IPS-NIHi11 (cell line): ENCODE data around the gene SIGLEC6.
"Not testable (repeated sequence)": the region's sequence is repeated elsewhere in the genome, so short reads cannot be mapped to it uniquely, and the experiment has no call there.

Source experiments
- DNase-seq: peaks from one replicate; pipeline ENCODE4 v3.0.0; 2012; ENCODE audit warnings: mixed read lengths, low spot score

SIGLEC6 gene

DNA sequence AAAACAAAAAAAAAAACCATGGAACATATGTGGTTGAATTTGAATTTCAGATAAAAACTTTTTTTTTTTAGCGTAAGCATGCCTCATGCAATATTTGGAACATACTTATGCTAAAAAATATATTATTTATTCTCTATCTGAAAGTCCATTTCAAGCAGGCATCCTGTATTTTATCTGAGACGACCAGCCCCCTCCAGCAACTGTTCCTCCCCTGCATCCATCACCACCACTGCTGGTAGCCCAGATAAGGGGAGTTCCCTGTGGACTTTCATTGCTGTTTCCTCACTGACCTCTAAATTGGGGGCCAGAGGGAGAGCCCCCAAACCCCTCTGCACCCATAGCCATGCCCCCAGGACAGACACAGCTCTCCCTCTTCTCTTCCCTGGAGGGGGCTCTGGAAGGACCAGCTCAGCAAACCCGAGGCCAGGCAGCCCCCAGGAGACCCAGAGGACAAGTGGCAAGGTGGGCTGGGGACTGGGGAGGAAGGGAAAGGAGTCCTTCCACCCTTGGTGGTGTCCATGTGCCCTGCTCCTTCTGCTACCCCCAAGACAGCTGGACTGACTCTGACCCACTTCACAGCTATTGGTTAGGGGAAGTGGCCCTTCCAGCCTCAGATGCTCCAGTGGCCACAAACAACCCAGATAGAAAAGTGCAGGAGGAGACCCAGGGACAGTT, 23.3 kb downstream of the SIGLEC6 start:
- no peak for DNase-seq

DNA sequence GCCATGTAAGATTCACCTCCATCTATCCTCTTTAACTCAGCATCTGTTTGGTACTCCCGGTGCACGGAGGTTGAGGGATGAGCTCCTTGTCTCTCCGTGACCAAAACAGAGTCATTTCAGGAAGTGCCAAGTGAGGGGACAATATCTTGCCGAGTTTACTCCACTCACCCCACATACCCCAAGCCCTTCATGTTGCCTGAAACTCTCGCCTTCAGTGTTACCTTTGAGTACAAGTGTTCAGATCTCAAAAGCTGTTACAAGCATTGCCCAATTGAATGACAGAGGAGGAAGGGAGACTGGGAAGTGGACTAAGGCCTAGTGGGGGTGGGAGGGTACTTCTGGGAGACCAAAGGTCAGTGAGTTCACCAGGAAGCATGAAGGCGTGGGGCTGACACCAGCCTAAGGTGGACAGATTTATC, 23.8 kb downstream of the SIGLEC6 start:
- no peak for DNase-seq

DNA sequence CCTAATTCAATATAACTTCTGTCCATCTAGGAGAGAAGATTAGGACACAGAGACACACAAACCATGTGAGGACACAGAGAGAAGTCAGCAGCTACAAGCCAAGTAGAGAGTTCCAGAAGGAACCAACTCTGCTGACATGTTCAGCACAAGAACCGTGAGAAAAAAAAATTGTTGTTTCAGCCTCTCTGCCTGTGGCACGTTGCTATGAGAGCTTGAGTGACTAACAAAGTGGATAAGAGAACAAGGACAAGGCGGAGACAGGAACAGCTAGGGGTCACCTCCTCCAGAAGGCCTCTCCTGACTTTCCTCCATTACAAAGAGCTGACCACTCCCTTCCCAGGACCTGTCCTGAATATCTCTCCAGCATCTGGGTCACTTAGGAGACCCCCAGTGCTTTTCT, 24.3 kb downstream of the SIGLEC6 start:
- DNase-seq: no peak

DNA sequence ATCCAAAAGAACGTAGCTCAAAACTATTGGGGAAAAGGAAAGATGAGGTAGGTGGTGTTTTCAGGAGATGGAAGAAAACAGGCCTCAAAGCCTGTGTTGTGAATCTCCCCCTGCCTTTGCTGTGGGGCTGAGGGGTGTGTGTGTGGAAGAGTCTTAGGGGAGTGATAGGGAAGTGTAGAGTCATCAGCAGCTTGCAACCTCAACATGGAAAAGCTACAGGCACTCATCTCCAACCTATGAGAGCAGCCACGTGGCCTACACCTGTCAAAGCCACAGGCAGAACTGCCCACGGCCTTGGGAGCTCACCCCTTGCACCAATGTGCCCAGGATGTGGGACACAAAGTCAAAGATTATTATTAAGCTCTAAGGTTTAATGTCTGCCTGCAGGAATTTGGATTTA, 25.6 kb downstream of the SIGLEC6 start:
- no peak for DNase-seq

DNA sequence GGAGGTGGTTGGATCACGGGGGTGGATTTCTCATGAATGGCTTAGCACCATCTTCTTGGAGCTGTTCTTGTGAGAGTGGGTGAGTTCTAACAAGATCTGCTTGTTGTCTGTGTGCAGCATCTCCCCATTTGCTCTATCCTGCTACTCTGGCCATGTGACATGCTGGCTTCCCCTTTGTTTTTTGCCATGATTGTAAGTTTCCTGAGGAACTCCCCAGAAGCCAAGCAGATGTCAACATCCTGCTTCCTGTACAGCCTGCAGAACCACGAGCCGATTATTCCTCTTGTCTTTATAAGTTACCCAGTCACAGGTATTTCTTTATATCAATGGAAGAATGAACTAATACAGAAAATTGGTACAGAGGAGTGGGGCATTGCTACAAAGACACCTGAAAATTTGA, 27.6 kb downstream of the SIGLEC6 start:
- no peak for DNase-seq

DNA sequence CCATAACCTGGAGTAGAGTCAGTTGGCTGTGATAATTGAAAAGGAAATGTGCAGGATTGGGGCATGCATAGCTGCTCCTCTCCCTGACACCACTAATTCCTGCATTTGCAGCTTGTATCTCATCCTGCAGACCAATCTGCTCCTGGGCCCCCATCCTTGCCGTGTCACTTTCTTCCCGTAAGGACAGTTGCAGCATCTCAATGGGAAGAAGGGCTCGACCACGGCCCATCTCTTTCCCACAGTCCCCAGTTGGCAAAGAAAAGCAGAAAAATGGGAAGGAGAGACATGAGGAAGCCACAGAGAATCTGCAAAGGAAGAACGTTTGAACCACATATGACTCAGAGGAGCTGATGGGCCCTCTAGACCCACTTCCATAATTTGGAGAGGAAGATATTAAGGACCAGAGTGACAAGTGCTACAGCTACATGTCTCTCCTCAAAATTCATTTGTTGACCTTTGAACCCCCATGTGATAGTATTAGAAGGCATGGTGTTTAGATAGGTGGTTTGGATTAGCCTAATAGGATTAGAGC, 28.1 kb downstream of the SIGLEC6 start:
- no peak for DNase-seq

DNA sequence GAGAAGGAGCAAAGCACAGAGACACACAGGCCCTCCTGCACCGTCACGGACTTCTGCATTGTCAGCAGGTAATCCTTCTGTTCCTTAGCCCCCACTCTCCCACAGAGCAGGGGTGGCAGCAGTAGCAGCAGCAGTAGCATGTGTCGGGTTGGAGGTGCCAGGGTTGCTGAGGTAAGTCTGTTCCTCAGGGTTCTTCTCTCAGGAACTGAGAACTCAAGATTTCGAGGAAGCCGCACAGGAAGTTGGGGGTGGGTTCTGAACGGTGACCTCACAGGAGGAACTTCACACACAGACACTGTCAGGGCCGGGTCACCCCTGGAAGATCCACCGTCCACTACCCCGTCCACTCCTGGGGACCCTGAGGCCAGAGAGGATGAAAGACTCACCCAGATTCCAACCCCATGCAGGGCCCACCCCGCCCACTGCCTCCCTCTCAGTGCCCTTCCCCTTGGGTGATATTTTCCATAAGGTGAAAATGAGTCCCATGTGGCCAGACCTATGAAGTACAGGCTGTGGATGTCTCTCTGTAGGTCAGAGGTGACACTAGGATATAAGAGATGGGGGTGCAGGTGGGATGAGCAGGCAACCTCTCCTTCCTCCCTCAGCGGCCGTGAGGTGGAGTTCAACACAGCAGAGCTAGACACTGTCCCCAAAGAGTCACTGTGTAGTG, 29.7 kb downstream of the SIGLEC6 start, which contains the start of gene SIGLEC12:
SIGLEC12 (minus strand) TSS at position 207 of the 670 bp plus-strand sequence; CDS start at position 140, 67 bp downstream.
- no peak for DNase-seq

DNA sequence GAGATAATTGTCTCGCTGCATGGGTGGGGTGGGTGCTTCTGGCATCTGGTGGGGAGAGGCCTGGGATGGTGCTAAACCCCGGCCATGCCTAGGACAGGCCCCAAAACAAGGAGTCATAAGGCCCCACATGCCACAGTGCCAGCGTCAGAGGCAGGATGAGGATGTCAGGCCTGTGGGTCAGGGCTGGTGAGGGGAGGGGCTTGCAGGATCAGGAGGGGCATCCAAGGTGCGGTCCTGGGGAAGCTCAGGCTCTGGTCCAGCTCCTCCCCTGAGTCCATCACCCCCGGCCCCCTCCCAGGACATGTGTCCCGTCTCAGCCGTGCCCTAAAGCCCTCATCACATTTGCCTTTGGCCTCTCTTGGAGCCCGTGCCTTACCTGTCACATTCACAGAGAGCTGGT, 30.5 kb downstream of the SIGLEC6 start:
- not testable (repeated sequence) for DNase-seq

DNA sequence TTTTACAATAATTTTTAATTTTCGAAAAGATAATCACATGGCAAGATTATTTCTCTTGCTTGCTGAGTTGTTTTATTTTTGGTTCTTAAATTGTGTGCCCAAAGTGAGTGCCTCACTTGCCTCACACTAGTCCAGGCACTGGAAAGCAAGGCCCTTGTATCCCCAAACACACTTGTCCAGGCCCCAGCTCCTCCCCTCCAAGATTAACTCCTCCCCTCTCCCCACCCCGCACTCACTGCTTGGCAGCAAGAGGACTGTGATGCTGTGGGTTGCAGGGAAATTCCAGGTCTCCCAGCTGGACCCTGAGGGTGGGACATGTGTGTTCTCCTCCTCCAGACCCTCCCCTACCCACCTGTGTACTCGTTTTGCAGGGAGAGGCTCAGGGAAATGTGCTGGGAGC, 33.8 kb downstream of the SIGLEC6 start:
- DNase-seq: no peak

DNA sequence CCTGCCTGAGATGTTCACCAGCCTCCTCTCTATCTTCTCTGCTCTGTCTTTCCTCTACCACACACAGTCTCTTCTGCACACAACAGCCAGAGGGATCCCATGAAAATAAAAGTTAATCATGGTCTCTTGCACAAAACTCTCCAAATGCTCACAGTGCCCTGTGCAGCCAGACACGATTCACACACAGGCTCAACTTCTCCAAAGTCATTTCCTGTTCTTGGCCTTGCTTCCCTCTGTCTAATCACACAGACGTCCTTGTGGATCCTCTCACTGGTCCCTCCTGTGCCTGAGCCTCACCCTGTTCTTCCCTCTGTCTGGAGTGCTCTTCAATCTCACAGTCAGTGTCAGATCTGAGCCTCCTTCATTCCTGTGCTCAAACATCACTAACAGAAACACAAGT, 37.7 kb downstream of the SIGLEC6 start:
- DNase-seq: no peak

DNA sequence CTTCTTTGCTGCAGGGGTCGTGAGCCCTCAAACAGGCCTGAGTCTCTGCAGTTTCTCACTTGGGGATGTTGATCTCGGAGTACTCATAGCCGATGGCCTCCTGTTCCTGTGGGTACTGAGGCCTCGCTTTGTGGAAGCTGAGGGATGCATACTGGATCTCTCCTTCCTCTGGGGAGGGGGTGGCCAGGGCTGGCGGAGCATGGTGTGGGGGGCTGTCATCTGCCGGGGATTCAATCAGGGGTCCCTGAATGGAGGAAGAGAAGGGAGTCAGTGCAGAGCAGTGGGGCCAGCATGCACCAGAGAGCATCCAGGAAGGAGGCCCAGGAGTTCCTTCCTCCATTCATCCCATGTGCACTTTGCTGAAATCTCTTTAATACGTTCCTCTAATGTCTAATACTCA, 39.9 kb downstream of the SIGLEC6 start:
- DNase-seq: no peak

DNA sequence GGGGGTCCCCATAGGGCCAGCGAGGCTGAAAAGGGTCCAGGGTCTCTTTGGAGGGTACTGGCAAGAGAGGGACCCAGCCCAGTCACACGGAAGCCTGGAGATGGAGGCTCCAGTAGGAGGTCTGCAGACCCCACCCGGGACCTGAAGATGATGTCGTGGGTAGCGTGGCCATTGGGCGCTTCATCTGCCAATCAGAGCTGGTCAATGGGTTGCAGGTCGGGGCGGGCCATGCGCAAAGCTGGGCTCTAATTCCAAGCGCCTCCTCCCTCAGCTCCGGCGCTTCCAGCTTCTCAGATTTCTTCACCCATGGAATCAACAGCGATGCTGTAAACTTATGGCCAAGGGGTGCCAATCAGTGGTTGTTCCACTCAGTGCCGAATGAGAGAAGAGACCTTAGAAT, 40.8 kb downstream of the SIGLEC6 start:
- DNase-seq: peak; percentile 64

DNA sequence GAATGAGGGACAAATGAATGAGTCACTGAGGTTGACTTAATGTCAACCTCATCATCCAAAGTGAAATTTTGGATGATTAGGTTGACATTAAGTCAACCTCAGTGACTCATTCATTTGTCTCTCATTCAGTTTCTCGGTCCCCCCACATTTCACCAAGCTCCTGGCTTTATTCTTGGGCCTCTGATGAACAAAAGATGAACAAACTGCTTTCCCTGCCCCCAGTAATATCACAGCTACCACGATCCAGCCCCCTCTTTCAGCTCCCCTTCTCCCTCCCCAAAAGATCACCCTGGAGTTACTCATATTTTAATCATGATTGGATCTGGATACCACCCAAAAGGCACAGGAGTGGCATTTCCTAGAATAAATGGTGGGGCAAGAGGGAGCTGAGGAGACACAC, 42.4 kb downstream of the SIGLEC6 start:
- no peak for DNase-seq

DNA sequence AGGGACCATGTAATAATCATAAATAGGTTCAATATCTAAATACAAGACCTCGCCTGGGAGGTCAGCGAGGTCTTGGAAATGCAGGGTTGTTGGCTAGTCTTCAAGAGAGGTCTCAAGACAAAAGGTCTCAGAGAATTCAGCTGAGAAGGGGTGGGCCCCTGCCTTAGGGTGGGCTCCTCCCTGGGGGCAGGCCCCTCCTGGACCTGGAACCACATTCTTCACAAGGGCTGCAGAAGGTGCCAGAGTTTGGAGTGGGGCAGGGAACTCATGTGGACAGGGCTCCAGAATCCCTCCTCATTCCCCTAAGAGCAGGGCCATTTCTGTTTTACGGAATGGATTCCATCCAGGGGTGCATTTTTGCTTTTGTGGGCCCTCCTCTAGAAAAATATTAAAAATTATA, 43.0 kb downstream of the SIGLEC6 start:
- DNase-seq: no peak

DNA sequence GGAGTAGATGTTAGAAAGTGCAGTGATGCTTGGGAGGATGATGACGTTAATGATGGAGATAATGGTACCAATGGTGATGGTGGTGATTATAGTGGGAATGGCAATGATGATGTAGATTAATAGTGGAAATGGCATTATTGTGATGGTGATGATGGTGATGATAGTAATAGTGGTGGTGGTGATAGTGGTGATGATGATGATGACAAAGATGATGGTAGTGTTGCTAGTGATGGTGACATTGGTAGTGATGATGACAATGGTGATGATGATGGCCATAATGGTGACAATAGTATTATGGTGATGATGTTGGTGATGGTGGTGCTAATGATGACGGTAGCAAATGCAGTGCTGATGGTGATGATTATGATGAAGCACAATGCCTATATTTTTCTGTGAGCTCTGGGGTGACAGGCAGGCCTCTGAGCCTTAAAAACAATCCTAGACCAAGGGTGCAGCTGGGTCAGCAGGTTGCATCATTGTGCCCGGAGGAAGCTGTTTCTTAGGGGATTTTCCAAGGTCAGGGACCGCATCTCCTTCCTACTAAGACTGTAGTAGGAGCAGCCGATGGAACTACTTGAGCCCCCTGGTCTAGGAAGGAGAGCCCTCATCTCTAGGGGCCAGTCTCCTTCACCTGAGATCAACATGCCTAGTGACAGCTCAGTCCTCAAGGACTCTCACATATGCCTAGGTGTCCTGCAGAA, 45.4 kb downstream of the SIGLEC6 start:
- DNase-seq: no peak

DNA sequence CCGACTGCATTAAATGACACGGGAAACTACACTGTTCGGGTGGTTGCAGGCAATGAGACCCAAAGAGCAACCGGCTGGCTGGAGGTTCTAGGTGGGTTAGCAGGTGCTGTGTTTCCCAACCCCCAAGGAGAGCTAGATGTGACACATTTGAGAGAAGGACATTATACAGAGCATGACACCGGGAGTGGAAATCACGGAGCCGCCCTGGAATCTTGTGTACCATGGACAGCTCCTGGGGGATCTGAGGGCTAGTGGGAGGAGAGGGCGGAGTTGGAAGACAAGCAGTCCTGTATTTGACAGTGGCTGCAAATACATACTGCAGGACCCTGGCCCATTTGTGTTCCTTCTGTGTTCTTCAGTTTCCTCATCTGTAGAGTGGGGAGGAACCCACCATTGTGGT, 50.9 kb downstream of the SIGLEC6 start:
- DNase-seq: peak; percentile 87

DNA sequence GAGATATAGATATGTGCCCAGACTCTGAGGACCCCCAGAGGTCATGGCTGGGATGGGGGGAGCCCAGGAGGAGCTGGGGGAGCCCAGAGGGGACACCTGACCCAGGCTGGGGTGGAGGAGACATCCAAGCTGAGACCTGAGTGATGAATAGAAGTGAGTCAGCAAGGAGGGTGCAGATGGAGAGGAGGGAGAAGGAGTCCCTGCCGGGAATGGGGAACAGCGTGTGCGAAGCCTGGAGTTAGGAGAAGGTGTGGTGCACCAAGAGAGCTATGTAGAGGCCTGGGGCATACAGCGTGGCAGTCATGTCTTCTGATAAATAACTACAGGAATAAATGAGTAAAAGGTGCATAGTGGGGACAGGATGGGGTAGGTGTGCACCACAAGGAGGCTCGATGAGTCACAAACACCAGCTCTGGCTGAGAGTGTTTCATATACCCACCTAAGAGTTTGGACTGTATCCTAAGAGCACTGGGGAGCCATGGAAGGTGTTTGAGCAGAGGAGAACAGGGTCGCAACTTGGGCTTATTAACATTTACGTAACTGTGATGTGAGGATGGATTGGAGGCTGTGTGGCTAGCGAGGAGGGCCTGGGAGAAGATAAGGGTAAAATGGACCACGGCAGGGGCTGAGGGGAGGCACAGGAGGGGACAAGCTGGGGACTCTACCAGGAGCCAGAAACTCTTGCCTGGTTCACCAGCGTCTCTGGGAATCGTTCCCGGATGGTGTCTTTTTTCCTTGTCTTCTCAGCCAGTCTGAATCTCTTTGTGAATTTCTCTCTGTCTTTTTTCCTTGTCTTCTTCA, 51.7 kb downstream of the SIGLEC6 start:
- DNase-seq: no peak

DNA sequence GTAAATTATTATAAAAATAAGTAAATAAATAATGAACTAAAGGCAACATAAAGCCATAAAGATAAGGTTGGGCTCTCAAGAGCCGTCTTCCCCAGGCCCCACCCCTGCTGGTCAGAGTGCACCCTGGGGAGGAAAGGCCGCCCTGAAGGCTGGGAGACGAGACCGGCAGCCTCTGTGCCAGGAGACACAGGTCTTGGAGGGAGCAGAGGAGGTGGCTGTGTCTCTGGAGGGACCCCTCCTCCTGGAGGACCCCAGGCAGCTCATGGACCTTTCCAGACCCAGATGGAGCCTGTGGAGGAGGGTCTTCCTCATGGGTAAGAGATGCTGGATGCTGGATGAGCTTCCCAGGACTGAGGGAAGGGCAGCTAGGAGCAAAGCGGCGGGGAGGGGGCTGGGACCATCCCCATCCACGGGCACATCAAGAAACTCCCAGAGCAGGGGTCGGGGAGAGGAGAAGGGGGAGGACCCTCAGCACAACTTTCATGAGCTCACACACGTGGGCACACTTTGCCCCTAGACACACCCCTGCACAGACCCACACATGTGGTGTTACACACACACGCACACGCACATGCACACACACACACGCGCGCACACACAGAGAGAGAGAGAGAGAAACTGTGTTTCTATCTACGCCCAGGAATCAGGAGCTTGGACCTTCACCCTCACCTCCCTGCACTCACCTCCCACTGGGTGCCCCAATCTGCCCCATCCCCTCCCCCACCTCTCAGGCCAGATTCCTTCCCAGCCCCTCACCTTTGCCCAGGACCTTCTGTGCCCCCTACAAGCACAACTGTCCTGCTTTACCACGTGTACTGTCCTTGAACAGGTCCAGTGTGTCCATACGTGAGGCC, 52.9 kb downstream of the SIGLEC6 start, which contains the start of gene CEACAM18:
CEACAM18 (plus strand) TSS at position 159 of the 854 bp plus-strand sequence.
- no peak for DNase-seq

DNA sequence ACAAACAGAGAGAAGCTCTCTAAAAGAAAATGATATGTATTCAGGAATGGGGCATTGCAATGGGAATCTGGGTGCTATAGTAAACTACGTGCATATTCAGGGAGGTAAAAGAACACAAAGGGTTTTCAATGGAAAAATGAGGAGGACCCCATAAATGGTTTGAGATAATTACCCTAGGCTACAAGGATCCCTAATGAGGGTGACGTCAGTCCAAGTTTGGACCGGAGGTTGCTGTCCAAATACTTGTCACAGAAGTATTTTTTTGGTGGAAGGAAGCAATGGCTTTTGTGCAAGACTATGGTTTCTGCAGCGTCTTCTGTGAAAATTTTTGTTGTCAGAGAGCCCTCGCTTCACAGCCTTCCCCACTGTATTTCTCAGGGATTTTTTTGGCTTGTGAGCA, 54.1 kb downstream of the SIGLEC6 start:
- DNase-seq: no peak

DNA sequence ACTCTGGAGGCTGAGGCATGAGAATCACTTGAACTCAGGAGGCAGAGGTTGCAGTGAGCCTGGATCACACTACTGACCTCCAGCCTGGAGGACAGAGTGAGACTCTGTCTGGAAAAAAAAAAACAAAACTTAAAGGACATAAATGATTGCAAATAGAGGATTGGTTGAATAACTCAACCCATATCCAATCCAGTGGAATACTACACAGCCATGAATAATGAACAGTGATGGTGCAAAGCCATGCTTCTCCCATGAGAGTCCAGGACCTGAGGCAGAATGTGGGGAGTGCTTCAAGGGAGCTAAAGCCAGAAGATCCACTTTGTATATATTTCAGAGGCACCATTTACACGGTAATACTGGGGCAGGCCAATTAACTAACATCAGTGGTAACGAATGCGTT, 55.3 kb downstream of the SIGLEC6 start:
- no peak for DNase-seq
